Breast epithelium (tissue), 4 donors: ENCODE data around the gene VWA2. TPM values are rescaled to one million over a fixed set of nuclear protein-coding genes. Genes with fewer than 3 reads are reported as not detected.

Experiments used
- DNase-seq, 2 donors: peaks; one replicate each; pipeline ENCODE4 v3.0.0-alpha.2; 2019; ENCODE audit warnings: low spot score in 2 of 2
- H3K27ac ChIP-seq, 2 donors: fragments of 200-600 bp; sonication (generic) in 1 of 2; one replicate each; pipeline ENCODE4 v1.5.1; 2016 to 2019; ENCODE audit warnings: mild to moderate bottlenecking in 1 of 2
- H3K27me3 ChIP-seq, 2 donors: fragments of 200-600 bp; sonication (generic) in 1 of 2; one replicate each; pipeline versions ENCODE4 v1.5.1 to v1.6.0; 2017 to 2019; ENCODE audit warnings: control low read depth in 1 of 2, mild to moderate bottlenecking in 1 of 2
- H3K36me3 ChIP-seq: fragments of 200-600 bp; one replicate; pipeline ENCODE4 v1.5.1; 2019
- H3K4me1 ChIP-seq, 2 donors: fragments of 200-600 bp; sonication (generic); one replicate each; pipeline ENCODE4 v1.5.1; 2016 to 2019; ENCODE audit warnings: control low read depth in 1 of 2
- H3K4me3 ChIP-seq, 3 donors: fragments of 200-600 bp; sonication (generic); 1 replicate in 2 of 3; 2 replicates in 1 of 3; pipeline ENCODE4 v1.5.1; 2016 to 2019; ENCODE audit warnings: mild to moderate bottlenecking in 3 of 3, moderate library complexity in 2 of 3
- H3K9me3 ChIP-seq, 2 donors: fragments of 200-600 bp; sonication (generic) in 1 of 2; one replicate each; pipeline ENCODE4 v1.5.1; 2016 to 2019; ENCODE audit warnings: control low read depth in 1 of 2
- POLR2A ChIP-seq: fragments of 450-650 bp; IDR thresholded peaks from one replicate; pipeline ENCODE4 v1.6.1; 2016; ENCODE audit warnings: antibody characterized with exemption, mild to moderate bottlenecking, moderate library complexity
- POLR2AphosphoS5 ChIP-seq, 3 donors: sonication (generic); formaldehyde crosslinking; IDR thresholded peaks; one replicate each; pipeline ENCODE4 v1.6.1; 2017; ENCODE audit warnings: antibody characterized with exemption in 3 of 3
- intact Hi-C: fragments of 100-400 bp; cut with DNase I; formaldehyde crosslinking; loops from one replicate; pipeline ENCODE4 v1.15.1; 2023; ENCODE audit warnings: low total_unique reads
- total RNA-seq, 3 donors: library from RNA; depleted of rRNA; stranded (reverse); fragments of >200 nt; gene quantifications; one replicate each; pipeline ENCODE4 v1.1.0, GENCODE V29; 2016
- TF ChIP-seq, protein P1 (sequence below), 3 donors: fragments of 450-650 bp; IDR thresholded peaks; one replicate each; pipeline ENCODE4 v1.5.1; 2016 to 2017; ENCODE audit warnings: antibody characterized with exemption in 3 of 3, mild to moderate bottlenecking in 3 of 3, moderate library complexity in 3 of 3

Gene VWA2
- total RNA-seq, 3 donors from 2014 or later = 0.48 to 18.7 (median 8.0) TPM

GRCh38 chr10:114291076-114291475 is 52.0 kb downstream of the VWA2 start:
- peaks cover 12% of the 10 kb centered on the region for H3K36me3 ChIP-seq
- no peak overlapping the region for H3K4me3 ChIP-seq
- peaks cover 9 to 10% of the 10 kb centered on the region in 2 donors for H3K9me3 ChIP-seq
- H3K27ac ChIP-seq = no peak overlapping the region
- no peaks in the 10 kb centered on the region for H3K27me3 ChIP-seq
- TF ChIP-seq POLR2AphosphoS5 (IDR thresholded peaks at IDR 0.05) (no peak), POLR2A (no peak)
- TF ChIP-seq, protein P1, sequence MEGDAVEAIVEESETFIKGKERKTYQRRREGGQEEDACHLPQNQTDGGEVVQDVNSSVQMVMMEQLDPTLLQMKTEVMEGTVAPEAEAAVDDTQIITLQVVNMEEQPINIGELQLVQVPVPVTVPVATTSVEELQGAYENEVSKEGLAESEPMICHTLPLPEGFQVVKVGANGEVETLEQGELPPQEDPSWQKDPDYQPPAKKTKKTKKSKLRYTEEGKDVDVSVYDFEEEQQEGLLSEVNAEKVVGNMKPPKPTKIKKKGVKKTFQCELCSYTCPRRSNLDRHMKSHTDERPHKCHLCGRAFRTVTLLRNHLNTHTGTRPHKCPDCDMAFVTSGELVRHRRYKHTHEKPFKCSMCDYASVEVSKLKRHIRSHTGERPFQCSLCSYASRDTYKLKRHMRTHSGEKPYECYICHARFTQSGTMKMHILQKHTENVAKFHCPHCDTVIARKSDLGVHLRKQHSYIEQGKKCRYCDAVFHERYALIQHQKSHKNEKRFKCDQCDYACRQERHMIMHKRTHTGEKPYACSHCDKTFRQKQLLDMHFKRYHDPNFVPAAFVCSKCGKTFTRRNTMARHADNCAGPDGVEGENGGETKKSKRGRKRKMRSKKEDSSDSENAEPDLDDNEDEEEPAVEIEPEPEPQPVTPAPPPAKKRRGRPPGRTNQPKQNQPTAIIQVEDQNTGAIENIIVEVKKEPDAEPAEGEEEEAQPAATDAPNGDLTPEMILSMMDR (IDR thresholded peaks at IDR 0.05) = no peak
- no peak for DNase-seq
- H3K4me1 ChIP-seq = no peaks in the 10 kb centered on the region
- intact Hi-C loops = no loop called here

DNA sequence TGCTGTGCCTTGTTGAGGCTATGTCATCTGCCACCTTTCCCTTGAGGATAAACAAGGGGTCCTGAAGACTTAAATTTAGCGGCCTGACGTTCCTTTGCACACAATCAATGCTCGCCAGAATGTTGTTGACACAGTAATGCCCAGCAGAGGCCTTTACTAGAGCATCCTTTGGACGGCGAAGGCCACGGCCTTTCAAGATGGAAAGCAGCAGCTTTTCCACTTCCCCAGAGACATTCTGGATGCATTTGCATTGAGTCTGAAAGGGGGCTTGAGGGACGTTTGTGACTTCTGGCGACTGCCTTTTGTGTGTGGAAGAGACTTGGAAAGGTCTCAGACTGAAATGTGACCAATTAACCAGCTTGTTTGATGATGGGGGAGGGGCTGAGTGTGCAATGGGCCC is 52.5 kb downstream of the VWA2 start:
- no peak overlapping the region for H3K4me3 ChIP-seq
- DNase-seq = no peak
- peaks cover 12 to 15% of the 10 kb centered on the region in 2 donors for H3K9me3 ChIP-seq

GRCh38 chr10:114293075-114293474 is 54.0 kb downstream of the VWA2 start:
- Histone ChIP-seq H3K4me1 (no peaks in the 10 kb centered on the region), H3K27ac (no peak overlapping the region), H3K9me3 (peaks cover 16 to 17% of the 10 kb centered on the region in 2 donors), H3K4me3 (no peak overlapping the region), H3K36me3 (peaks cover 30% of the 10 kb centered on the region), H3K27me3 (no peaks in the 10 kb centered on the region)
- TF ChIP-seq POLR2AphosphoS5 (IDR thresholded peaks at IDR 0.05) (no peak), POLR2A (no peak)
- TF ChIP-seq, protein P1 (IDR thresholded peaks at IDR 0.05) = no peak
- no peak for DNase-seq
- intact Hi-C loops = no loop called here

More for the DNA sequence above, 52.5 kb downstream of the VWA2 start:
- intact Hi-C loops = no loop called here
- Histone ChIP-seq H3K4me1 (no peaks in the 10 kb centered on the region), H3K27ac (no peak overlapping the region), H3K36me3 (peaks cover 16% of the 10 kb centered on the region), H3K27me3 (no peaks in the 10 kb centered on the region)
- TF ChIP-seq, protein P1 (IDR thresholded peaks at IDR 0.05) = no peak
- TF ChIP-seq POLR2A (no peak), POLR2AphosphoS5 (IDR thresholded peaks at IDR 0.05) (no peak)

- intact Hi-C loops = no loop called here
- peaks cover 16 to 17% of the 10 kb centered on the region in 2 donors for H3K9me3 ChIP-seq
- peaks cover 30% of the 10 kb centered on the region for H3K36me3 ChIP-seq
- no peak for TF ChIP-seq POLR2AphosphoS5 (IDR thresholded peaks at IDR 0.05)
- TF ChIP-seq, protein P1 (IDR thresholded peaks at IDR 0.05) = no peak
- H3K4me1 ChIP-seq = no peaks in the 10 kb centered on the region
- H3K27ac ChIP-seq = no peak overlapping the region
- no peak overlapping the region for H3K4me3 ChIP-seq
- H3K27me3 ChIP-seq = no peaks in the 10 kb centered on the region
- DNase-seq = no peak
Observed at GRCh38 chr10:114294549-114294948, 55.5 kb downstream of the VWA2 start.

DNA sequence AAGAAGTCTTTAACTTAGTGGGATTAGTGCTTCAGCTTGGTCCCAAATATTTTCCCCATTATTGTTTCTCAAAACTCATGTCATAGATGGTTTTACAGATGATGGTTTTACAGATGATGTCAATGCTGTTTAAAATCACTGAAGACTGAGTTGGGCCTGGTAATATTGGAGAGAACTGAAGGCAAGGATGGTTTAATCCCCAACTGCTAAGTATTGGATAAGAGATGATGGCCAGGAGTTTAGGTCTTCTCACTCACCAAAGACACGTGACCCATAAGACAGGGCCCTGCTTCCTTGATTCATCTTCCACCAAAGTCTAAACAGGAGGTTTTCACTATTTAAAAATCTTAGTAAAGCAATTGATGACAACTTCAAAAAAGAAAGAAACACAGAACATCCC is 56.3 kb downstream of the VWA2 start:
- no peak for DNase-seq
- no peak overlapping the region for H3K27ac ChIP-seq
- H3K27me3 ChIP-seq = no peaks in the 10 kb centered on the region
- H3K4me1 ChIP-seq = no peaks in the 10 kb centered on the region
- H3K9me3 ChIP-seq = peaks cover 16 to 17% of the 10 kb centered on the region in 2 donors
- intact Hi-C loops = no loop called here
- H3K36me3 ChIP-seq = peaks cover 30% of the 10 kb centered on the region
- TF ChIP-seq POLR2A (no peak), POLR2AphosphoS5 (IDR thresholded peaks at IDR 0.05) (no peak)
- TF ChIP-seq, protein P1 (IDR thresholded peaks at IDR 0.05) = no peak
- H3K4me3 ChIP-seq = no peak overlapping the region
